GM12865 (cell line): ENCODE results near the gene FKBP2.

ENCODE experiments used
- DNase-seq: peaks from one replicate; pipeline ENCODE4 v3.0.0; 2010; ENCODE audit warnings: low read depth
- H3K4me3 ChIP-seq: 2 replicates; pipeline ENCODE4 v1.5.1; 2011; ENCODE audit warnings: mild to moderate bottlenecking, low read depth, low read length, control low read depth
- CTCF ChIP-seq: IDR thresholded peaks from 2 replicates; pipeline ENCODE4 v1.5.1; 2011; ENCODE audit warnings: low read length, control low read depth, low read depth, inconsistent platforms; ENCODE audit not compliant: insufficient read depth; ENCODE audit errors: missing control alignments

Gene FKBP2

DNA sequence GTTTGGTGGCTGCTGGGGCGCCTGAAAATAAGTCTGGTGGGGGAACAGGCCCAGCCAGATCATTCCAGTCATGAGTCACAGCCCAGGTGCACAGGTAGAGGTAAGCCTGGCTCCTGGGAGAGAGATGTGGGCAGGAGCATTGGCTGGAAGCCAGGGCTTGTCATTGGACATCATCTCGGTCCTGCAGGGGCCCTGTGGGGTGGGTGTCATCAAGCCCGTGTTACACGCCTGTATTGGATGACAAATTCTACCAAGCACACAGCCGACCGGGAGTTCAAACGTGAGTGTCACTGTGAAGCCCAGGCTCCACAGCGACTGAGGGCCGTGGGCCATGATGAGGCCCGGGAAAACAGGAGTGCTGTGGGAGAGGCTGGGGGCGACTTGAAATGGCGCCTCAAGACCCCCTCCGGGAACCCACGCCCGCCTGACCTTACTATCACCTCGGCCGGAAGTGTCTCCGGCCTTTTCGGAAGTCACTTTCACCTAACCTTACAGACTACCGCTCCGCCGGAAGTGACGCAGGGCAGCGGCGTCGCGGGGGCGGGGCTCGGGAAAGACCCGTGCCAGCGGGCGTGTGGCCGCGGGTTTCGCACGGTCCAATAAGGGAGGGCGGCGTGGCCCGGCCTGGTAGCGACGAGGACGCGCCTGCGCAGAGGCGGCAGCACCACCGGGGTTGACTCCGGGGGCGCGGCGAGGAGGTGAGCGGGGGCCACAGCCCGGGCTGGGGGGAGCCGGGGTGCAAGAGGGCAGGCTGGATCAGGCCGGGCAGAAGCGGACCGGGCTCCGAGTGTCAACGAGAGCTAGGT is at the start of gene FKBP2:
FKBP2 (plus strand) TSS at position 661 of the 806 bp plus-strand sequence. CDS start 1,293 bp downstream, outside the sequence.
- DNase-seq = peak; percentile 99
- TF ChIP-seq CTCF = no peak
- H3K4me3 ChIP-seq = peak within 1 kb of the TSS; percentile 89

GRCh38 chr11:64192434-64192833 is 48.5 kb upstream of the FKBP2 start:
- no peak for DNase-seq
- TF ChIP-seq CTCF = no peak
- H3K4me3 ChIP-seq = no peak overlapping the region

GRCh38 chr11:64196626-64197025 is 44.3 kb upstream of the FKBP2 start:
- H3K4me3 ChIP-seq = no peak overlapping the region
- no peak for DNase-seq
- TF ChIP-seq CTCF = no peak

- H3K4me3 ChIP-seq = no peak overlapping the region
- no peak for DNase-seq
- no peak for TF ChIP-seq CTCF
Measured at GRCh38 chr11:64198511-64198910, 42.4 kb upstream of the FKBP2 start.

GRCh38 chr11:64201543-64201942 is 39.4 kb upstream of the FKBP2 start:
- no peak for DNase-seq
- no peak for TF ChIP-seq CTCF

GRCh38 chr11:64202992-64203391 is 37.9 kb upstream of the FKBP2 start:
- DNase-seq = no peak
- TF ChIP-seq CTCF = no peak
- H3K4me3 ChIP-seq = no peak overlapping the region

More at GRCh38 chr11:64201543-64201942, 39.4 kb upstream of the FKBP2 start:
- no peak overlapping the region for H3K4me3 ChIP-seq
